ENCODE measurements around the gene LPP. TPM values are rescaled to one million over a fixed set of nuclear protein-coding genes. Genes with fewer than 3 reads are reported as not detected.
A peak's percentile ranks its signal among the peaks of the same experiment; 100 is the strongest.

The LPP gene
- total and polyA plus RNA-seq, 2 of the 4 experiments (the other 2 are of a cell fraction) = 16.0 to 130 TPM

DNA sequence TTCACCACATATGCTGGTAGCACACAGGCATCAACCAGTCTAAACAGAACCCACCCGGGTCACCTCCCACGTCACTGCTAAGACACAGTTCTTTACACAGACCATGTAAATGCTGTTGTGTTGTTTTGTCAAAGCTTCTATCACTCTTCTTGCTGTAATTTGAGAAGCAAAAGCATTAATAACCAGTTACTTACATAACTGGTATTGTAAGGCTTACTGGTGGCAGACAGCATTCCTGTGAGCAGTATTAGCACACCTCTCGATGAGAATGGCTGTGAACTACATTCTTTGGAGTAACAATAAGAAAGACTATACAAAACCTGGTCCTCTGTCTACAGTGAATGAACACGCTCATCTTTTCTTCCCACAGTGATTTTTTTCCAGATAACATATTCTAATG lies 479.2 kb downstream of the LPP start:
- Histone ChIP-seq H3K36me3 (ENCODE audit: control insufficient read depth, insufficient read depth, low read length) (no peaks in the 10 kb centered on the region; the same call in 1 of the 2 replicates), H3K4ac (ENCODE audit: low read depth, low read length) (peak overlapping the region; percentile 85), H3K9ac (ENCODE audit: low read depth, low read length) (no peak overlapping the region), H4K8ac (ENCODE audit: low read depth in 2 of 2, low read length in 2 of 2) (peak overlapping the region; percentile 61 to 70), H3K9me3 (ENCODE audit: control insufficient read depth, insufficient read depth, low read length) (no peaks in the 10 kb centered on the region), H3K18ac (ENCODE audit: low read depth, low read length) (peak overlapping the region; percentile 9; the same call in 1 of the 2 replicates), H2BK15ac (ENCODE audit: low read depth, low read length) (peak overlapping the region; percentile 79), H3K4me1 (ENCODE audit: control insufficient read depth, insufficient read depth, low read length) (peaks cover 17% of the 10 kb centered on the region; the same call in 1 of the 2 replicates), H2BK20ac (ENCODE audit: low read depth, low read length) (peak overlapping the region; percentile 84), H3K27me3 (ENCODE audit: control insufficient read depth, insufficient read depth, low read length) (no peaks in the 10 kb centered on the region), H4K5ac (ENCODE audit: low read depth, low read length) (no peak overlapping the region; the same call in 1 of the 2 replicates), H2AK9ac (replicated peaks; ENCODE audit: low read depth, low read length, poor library complexity) (no peak overlapping the region), H2BK120ac (ENCODE audit: low read depth, low read length) (peak overlapping the region; percentile 39; the same call in 1 of the 2 replicates), H3K27ac (ENCODE audit: insufficient read depth, low read length) (no peak overlapping the region), H3K79me1 (ENCODE audit: low read depth in 1 of 2, low read length in 2 of 2) (peaks cover 23 to 47% of the 10 kb centered on the region in 2 experiments), H2BK5ac (ENCODE audit: low read depth, low read length, poor library complexity, severe bottlenecking) (peak overlapping the region; percentile 99), H3K4me2 (ENCODE audit: low read depth, low read length) (no peak overlapping the region), H3K23ac (ENCODE audit: low read depth, low read length) (0 out of 2 replicates have a peak overlapping the region, but pooled peaks have one; percentile 13), H3K4me3 (ENCODE audit: insufficient read depth, low read depth, low read length) (no peak overlapping the region), H3K14ac (replicated peaks; ENCODE audit: low read depth, low read length) (peak overlapping the region; percentile 33; the same call in 1 of the 2 replicates), H3K9me1 (ENCODE audit: insufficient read depth, low read length) (peaks cover 15% of the 10 kb centered on the region), H4K91ac (ENCODE audit: insufficient read depth, low read depth, low read length) (peak overlapping the region; percentile 1; the same call in 1 of the 2 replicates), H4K20me1 (ENCODE audit: insufficient read depth, low read length) (no peaks in the 10 kb centered on the region), H2AFZ (replicated peaks; ENCODE audit: low read length, poor library complexity) (no peak overlapping the region), H3K56ac (ENCODE audit: extremely low read depth, insufficient read depth, low read length) (no peak overlapping the region), H2AK5ac (ENCODE audit: low read depth, low read length) (peak overlapping the region; percentile 67)
- CTCF ChIA-PET = no interaction called here
- ATAC-seq (ENCODE audit: low read depth) (no peak), DNase-seq (no peak)
- TF ChIP-seq RAD21 (IDR thresholded peaks at IDR 0.05; ENCODE audit: low read length) = no peak
- no peak for TF ChIP-seq NFE2L2 (IDR thresholded peaks at IDR 0.05; ENCODE audit: low read depth, low read length)
- no peak for TF ChIP-seq POLR2A (IDR thresholded peaks at IDR 0.05; ENCODE audit: low read depth, low read length)
- TF ChIP-seq, protein P1, sequence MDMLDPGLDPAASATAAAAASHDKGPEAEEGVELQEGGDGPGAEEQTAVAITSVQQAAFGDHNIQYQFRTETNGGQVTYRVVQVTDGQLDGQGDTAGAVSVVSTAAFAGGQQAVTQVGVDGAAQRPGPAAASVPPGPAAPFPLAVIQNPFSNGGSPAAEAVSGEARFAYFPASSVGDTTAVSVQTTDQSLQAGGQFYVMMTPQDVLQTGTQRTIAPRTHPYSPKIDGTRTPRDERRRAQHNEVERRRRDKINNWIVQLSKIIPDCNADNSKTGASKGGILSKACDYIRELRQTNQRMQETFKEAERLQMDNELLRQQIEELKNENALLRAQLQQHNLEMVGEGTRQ (IDR thresholded peaks at IDR 0.05; ENCODE audit: low read depth, low read length) = no peak
- no peak for TF ChIP-seq MAZ (IDR thresholded peaks at IDR 0.05; ENCODE audit: borderline replicate concordance, low read depth, low read length)
- no peak for TF ChIP-seq ELK1 (IDR thresholded peaks at IDR 0.05; ENCODE audit: borderline replicate concordance, low read depth, low read length)
- no peak for TF ChIP-seq CHD1 (IDR thresholded peaks at IDR 0.05; ENCODE audit: low read depth, low read length)
- TF ChIP-seq CEBPB (IDR thresholded peaks at IDR 0.05; ENCODE audit: low read depth, low read length) = no peak
- TF ChIP-seq SMC3 (IDR thresholded peaks at IDR 0.05; ENCODE audit: low read depth, low read length) = no peak
- no peak for TF ChIP-seq MAFK (IDR thresholded peaks at IDR 0.05; ENCODE audit: low read depth, low read length)
- dilution Hi-C loops (cut with HindIII; ENCODE audit: low sequenced_read_pairs, unreplicated experiment) = no loop called here
- in situ Hi-C loops (cut with MboI; ENCODE audit: low sequenced_read_pairs) = no loop called here
- intact Hi-C loops (cut with micrococcal nuclease) = loop anchor here (5.0 kb wide), 1 partner anchor 361 kb away; no protein-coding TSS in a partner anchor
- BruUV-seq (replicated peaks) = no TSS peak
- POLR2A ChIA-PET (ENCODE audit: unreplicated experiment) = no interaction called here
- no CpG with 5 or more reads among the region's 4 CpGs for WGBS, 2 experiments (ENCODE audit: extremely low coverage in 2 of 2, insufficient read length in 1 of 2)
